ENCODE data around the gene RRAS2.
"Not testable (repeated sequence)": the region's sequence is repeated elsewhere in the genome, so short reads cannot be mapped to it uniquely, and the experiment has no call there.

The RRAS2 gene

GRCh38 chr11:14360976-14361375, 2.0 kb upstream of the RRAS2 start:
- no peak for TF ChIP-seq CTCF (conservative IDR thresholded peaks at IDR 0.05; ENCODE audit: low read depth, low read length)
- H3K4me3 ChIP-seq (ENCODE audit: low read depth, low read length): no peak overlapping the region
- DNase-seq (ENCODE audit: low read depth): no peak

- peak overlapping the region; percentile 86 for H3K4me3 ChIP-seq (ENCODE audit: low read depth, low read length)
- no peak for TF ChIP-seq CTCF (conservative IDR thresholded peaks at IDR 0.05; ENCODE audit: low read depth, low read length)
- no peak for DNase-seq (ENCODE audit: low read depth)
These were observed 583 bp upstream of the RRAS2 start for GRCh38 chr11:14359501-14360031.

GRCh38 chr11:14357881-14358728, 878 bp downstream of the RRAS2 start:
- TF ChIP-seq CTCF (conservative IDR thresholded peaks at IDR 0.05; ENCODE audit: low read depth, low read length): no peak
- H3K4me3 ChIP-seq (ENCODE audit: low read depth, low read length): peak overlapping the region; percentile 86
- DNase-seq (ENCODE audit: low read depth): peak; percentile 68

GRCh38 chr11:14356342-14356741, 2.6 kb downstream of the RRAS2 start:
- DNase-seq (ENCODE audit: low read depth): no peak
- no peak overlapping the region for H3K4me3 ChIP-seq (ENCODE audit: low read depth, low read length)
- TF ChIP-seq CTCF (conservative IDR thresholded peaks at IDR 0.05; ENCODE audit: low read depth, low read length): no peak

- DNase-seq (ENCODE audit: low read depth); H3K4me3 ChIP-seq (ENCODE audit: low read depth, low read length): not testable (repeated sequence)
These were observed 4.4 kb downstream of the RRAS2 start for GRCh38 chr11:14354604-14355003.

- DNase-seq (ENCODE audit: low read depth): no peak
- no peak overlapping the region for H3K4me3 ChIP-seq (ENCODE audit: low read depth, low read length)
- TF ChIP-seq CTCF (conservative IDR thresholded peaks at IDR 0.05; ENCODE audit: low read depth, low read length): no peak
These were observed 8.2 kb downstream of the RRAS2 start for GRCh38 chr11:14350716-14351238.

- no peak for TF ChIP-seq CTCF (conservative IDR thresholded peaks at IDR 0.05; ENCODE audit: low read depth, low read length)
- no peak overlapping the region for H3K4me3 ChIP-seq (ENCODE audit: low read depth, low read length)
- DNase-seq (ENCODE audit: low read depth): no peak
These were observed 8.8 kb downstream of the RRAS2 start for GRCh38 chr11:14350215-14350614.
